NCI-H2171 (cell line): Measurements from ENCODE around the gene C11orf54.
"Not testable (repeated sequence)": the region's sequence is repeated elsewhere in the genome, so short reads cannot be mapped to it uniquely, and the experiment has no call there.

Source experiments
- DNase-seq: peaks from one replicate; lab custom pipeline; 2025; lab: John Stamatoyannopoulos, UW

C11orf54 gene

DNA sequence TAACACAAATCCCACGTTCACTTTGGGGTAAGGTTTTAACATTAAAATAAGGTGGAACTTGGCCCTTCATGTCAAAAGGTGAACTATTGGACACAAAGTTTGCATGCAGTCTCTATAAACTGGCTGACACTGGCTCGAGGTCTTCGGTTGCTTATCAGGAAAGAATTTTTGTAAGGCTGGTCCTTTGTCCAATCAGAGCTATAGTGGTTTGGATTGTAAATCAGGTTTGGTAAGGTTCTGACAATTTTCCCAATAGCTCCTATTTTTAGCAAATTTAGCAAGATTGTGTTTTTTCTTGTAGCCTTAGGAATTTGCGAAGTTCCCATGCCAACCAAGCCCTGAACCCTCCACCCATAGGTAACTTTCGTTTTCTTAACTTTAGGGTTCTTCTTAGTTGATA lies 25.0 kb downstream of the C11orf54 start:
- no peak for DNase-seq

DNA sequence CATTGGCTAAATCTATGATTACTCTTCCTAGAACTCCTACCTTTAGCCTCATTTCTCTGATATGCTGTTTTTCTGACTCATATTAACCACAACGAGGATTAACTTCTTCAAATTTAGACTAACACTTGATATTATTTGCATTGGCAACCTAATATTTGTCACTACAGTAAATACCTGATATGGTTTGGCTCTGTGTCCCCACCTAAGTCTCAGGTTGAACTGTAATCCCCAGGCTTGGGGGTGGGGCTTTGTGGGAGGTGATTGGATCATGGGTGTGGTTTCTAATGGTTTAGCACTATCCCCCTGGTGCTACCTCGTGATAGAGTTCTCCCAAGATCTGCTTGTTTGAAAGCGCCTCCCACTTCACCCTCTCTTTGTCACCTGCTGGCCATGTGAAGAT lies 25.5 kb downstream of the C11orf54 start:
- no peak for DNase-seq

DNA sequence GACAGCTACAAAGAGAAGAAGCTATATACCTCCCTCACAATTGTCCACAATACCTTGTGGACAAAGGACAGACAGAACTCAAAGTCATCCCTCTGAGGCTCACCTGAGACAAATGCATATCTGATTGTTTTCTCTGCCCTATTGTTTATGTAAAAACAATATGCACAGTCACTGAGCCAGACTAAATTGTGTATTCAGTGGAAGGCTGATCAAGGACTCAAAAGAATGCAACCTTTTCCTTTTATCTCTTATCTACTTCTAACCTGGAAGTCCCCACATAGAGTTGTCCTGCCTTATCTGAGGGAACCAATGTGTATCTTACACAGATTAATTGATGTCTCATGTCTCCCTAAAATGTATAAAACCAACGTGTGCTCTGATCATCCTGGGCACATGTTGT lies 28.7 kb downstream of the C11orf54 start:
- no peak for DNase-seq

DNA sequence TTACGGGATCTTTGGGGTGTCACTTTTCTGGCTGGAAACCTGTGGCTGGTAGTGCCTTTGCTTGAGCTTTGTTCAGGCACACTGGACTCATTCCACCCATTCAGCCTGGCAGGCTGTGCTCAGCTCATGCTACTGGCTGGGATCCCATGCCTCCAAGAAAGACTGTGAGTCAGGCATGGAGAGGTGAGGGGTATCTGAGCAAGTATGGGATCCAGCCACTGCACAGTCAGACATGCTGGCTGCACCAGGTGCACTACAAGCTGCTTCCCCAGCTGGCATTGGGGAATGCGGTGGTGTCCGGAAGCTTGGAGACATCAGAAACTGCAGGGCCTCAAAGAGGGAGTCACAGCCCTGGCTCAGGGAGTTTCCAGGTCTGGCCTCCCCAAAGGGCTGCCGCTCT lies 30.7 kb downstream of the C11orf54 start:
- no peak for DNase-seq

DNA sequence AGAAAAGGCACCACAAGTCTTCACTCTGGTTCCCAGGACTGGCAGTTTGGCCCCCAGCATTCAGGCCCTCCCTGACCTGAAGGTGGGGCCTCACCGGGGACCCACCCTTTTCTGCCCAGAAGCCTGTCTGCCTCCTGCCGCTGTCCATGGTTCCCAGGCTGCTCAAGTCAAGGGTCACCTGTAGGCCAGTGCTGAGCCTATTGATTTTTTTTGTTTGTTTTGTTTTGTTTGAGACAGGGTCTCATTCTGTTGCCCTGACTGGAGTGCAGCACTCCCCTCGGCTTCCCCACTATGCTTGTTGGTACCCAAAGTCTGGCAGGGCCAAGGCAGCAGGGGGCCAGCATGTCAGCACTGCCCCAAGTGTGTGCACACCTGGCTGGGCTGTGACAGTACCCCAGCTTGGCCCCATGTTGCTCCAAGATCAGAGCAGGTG lies 31.6 kb downstream of the C11orf54 start:
- no peak for DNase-seq

DNA sequence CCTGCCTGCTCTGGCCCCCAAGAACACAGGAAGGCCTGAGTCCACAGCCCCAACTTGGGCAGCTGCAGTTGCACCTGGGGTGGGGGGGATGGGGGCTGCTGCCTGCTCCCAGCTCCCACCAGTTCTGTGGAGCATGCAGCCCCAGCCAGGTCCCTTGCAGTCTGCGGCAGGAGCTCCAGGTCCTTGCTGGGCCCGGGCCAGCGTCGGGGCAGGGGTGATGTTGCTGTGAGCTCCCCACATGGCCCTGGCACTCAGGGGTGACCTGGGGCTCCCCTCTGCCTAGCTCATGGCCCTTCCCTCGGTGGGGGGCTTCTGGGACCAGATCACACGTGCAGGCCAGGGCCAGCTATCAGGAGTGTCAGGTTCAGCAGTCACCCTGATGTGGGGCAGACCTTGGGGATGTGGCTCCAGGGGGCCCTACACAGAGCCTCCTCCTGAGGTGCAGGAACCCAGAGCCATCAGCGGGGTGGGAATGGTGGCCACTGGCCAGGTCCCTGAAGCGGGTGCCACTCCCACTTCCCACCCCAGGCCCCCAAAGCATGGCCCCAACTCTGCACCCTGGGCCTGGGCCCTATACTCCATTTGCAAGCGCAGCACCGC lies 32.2 kb downstream of the C11orf54 start:
- DNase-seq: no peak

DNA sequence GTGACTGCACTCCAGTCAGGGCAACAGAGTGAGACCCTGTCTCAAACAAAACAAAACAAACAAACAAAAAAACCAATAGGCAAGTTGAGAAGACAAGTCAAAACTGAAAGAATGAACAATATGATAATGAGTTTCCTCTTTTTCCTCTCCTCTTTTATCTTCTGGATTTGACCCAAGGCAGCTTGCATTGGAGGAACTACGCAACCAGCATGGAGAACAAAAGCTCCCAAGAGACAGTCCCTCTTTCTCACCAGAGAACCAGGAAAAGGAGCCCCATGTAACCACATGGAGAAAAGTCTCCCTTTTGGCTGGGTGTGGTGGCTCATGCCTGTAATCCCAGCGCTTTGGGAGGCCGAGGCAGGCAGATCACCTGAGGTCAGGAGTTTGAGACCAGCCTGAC lies 33.1 kb downstream of the C11orf54 start:
- not testable (repeated sequence) for DNase-seq

DNA sequence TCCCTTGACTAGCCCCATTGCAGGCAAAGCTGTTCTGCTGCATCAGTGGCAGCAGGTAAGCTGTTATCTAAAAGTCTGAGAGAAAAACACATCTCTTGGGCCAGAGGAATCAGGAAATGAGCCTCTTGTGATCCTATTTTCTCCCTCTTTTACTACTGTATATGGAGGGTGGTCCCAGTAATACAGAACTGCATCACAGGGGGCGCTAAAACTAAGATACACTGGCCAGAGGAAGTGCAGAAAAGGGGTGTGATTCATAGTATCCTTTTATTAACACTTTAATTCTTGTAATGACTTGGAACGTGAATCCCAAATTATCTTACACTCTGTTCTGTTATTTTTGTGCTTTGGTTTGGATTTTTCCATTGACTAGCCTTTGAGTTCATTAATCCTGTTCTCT lies 33.8 kb downstream of the C11orf54 start:
- no peak for DNase-seq

DNA sequence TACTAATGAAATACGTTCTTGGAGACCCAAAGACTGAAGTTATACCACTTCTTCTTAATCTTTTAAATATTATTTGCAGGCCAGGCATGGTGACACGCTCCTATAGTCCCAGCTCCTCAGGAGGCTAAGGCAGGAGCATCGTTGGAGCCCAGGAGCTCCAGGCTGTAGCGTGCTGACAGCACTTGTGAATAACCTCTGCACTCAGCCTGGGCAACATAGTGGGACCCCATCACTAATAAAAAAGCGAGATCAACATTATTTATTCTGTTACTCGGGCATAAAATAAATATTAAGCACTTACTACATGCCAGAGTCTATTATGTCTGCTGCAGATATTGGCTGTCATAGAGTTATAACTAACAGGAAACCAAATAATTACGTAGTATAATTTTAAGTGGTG lies 41.9 kb downstream of the C11orf54 start:
- no peak for DNase-seq

DNA sequence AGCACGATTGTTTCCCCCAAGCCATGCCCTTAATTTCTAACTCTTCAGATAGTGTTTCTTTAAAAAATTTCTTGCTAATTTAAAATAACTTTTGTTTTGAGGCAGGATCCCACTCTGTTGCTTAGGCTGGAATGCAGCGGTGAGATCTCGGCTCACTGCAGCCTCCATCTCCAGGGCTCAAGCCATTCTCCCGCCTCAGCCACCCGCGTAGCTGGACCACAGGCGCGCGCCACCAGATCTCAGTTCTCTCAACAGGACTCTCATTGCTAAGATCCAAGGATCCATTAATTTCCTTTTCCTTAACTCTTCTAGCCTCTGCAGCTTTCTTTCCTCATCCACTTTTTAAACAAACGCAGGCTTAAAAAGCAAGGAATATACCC lies 42.3 kb downstream of the C11orf54 start:
- no peak for DNase-seq

DNA sequence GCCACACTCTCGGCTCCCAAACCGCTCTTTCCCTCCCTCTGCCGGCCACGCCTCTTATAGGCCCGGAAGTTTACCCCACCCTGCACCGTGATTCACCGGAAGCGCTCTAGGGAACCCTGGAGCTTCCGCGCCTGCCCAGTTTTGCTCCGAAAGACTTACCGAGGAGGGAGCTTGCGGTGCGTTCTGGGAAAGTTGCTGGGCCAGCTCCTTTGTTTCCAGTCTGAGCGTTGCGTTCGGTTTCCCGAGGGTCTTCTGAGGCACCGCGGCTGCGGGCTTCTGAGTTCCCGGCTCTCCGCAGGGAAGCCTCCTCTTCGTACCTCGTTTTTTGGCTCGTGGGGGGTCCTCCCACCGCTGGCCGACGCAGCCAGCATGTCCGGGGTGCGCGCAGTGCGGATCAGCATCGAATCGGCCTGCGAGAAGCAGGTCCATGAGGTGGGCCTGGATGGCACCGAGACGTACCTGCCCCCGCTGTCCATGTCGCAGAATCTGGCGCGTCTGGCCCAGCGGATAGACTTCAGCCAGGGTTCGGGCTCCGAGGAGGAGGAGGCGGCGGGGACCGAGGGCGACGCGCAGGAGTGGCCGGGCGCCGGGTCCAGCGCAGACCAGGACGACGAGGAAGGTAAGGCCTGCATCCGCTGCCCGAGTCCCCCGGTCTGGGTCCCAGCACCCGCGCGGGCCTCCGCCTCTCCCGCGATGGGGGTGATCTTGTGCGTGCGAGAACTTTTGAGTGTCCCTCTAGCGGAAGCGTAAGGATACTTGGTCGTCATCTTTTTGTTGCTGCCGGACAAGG lies 42.9 kb downstream of the C11orf54 start, which contains the start of gene MED17:
Gene MED17 (plus strand): TSS at position 138 of the 790 bp plus-strand sequence. CDS start 232 bp downstream, at position 370.
- peak; percentile 88 for DNase-seq

DNA sequence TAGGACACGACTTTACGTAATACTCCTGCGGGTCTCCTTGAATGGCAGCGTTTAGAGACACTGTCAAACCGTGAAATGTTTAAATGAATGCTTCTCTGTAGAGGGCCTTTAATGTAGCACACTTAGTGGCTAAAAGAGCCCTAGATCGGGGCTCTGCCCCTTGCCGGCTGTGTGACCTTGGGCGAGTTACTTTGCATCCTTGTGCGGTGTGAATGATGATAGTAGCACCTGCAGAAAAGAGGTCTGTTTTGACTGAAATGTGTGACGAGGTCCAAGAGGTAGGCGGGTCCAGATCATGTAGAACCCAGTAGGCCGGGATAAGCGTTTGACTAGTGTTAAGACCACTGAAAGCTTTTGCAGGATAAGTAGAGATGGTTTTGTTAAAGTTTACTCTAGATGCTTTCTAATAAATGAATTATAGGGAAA lies 43.5 kb downstream of the C11orf54 start:
- no peak for DNase-seq

DNA sequence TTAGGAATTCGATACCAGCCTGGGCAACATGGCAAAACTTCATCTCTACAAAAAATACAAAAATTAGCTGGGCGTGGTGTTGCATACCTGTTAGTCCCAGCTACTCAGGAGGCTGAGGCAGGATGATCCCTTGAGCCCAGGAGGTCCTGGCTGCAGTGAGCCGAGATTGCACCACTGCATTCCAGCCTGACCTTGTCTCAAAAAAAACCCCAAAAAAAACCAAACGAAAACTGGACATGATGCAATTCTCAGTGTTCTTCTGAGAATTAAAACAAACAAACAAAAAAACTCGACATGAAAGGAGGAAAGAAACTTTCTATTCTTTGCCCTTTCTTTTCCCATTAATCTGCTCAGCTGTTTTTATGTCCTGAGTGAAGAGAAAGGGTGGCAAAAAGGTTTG lies 50.0 kb downstream of the C11orf54 start:
- DNase-seq: no peak

DNA sequence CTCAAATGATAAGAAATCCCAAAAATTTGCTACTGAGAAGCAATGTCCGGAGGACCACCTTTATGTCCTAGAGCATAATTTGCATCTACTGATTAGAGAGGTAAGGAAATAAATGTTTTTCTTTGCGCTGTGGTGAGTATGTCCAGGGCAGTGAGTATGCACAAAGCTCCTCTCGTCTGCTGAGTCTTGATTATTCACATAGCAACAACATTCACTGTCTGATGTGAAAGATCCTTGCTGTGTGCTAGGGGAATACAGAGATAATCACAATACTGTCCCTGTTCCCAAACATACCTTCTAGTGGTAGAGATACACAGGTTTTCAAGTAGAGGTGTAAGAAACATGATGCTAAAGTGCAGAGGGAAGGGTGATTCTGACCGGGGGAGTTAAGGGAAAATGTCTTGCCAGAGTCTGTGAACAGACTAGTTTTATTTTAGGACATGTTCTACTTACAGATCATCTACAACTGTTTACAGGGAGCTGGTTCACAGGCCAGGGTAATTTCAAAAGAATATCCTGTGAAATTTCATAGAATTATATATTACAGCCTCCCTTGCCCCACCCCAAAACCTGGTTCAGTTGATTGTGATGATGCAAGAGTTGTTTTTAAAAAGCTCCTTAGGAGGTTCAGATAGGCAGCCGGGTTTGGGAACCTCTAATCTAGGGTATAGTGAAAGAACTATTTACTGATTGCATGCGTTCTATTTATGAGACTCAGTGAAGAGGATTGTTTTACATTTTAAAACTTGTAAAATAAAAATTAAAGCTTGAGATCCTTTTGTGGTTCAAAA lies 55.2 kb downstream of the C11orf54 start:
- DNase-seq: no peak

DNA sequence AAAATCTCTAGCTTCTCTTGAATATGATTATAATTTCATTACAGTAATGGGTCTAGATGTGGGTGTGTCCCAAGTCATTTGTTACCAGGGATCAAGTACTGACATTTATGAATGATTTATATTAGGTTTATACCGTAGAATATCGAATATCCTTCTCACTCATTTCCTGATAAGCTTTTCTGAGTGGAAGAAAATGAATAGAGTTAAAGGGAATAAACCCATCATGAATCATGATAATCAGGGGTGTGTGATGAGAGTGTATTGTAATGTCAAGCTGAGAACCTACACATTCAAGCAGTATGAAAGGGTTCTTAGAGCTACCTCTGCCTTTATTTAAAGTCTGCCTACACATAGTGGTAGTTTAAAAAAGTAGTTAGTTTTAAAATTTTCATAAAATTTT lies 59.9 kb downstream of the C11orf54 start:
- no peak for DNase-seq

DNA sequence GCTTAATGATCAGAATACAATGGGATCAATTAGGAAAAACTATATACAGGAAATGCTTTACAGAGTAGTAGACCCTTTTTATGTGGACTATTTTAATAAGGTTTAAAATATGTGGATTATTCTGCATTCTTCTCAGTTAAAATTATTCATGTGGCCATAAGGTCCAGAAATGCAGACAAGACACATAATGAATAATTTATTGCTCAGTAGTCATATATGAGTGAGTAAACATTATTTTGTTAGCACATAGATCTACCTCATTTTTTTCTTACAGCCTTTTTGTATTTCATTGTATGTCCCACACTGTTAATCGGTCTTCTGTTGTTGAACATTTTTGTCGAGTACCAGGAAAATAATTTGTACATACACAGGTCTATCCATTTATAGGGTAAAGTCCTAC lies 63.4 kb downstream of the C11orf54 start:
- no peak for DNase-seq

DNA sequence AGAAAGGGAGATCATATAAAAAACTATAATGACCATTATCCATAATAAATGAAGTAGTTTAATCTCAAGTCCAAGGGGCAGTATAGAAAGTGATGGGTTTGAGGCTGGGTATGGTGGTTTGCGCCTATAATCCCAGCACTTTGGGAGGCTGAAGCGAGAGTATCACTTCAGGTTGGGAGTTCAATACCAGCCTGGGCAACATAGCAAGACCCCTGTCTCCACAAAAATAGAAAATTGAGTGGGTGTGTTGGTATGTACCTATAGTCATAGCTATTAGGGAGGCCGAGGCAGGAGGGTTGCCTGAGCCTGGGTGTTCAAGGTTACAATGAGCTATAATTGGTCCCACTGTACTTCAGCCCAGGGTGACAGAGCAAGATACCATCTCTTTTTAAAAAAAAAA lies 66.5 kb downstream of the C11orf54 start:
- DNase-seq: no peak

DNA sequence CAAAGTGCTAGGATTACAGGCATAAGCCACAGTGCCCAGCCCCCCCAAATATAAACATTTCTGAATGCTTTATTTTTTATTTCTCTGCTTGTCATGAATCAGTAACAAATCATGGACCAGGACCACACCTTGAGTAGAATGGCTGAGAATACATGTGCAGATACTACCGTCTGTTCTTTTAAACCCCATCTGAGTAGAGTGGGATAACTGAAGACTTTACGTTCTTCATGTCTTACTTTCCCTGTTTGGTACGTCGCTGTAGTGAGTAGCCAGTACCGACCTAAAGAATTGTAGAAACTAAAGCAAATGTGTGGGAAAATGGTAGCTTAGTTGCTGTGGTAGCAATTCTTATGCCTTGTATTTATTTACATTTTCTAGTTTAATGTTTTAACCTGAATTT lies 72.5 kb downstream of the C11orf54 start:
- DNase-seq: no peak
